NCI-H1105 treated with DMSO at 0.1 percent for 48 hours (cell line): ENCODE data around the gene TPD52L1.
"Not testable (repeated sequence)": the region's sequence is repeated elsewhere in the genome, so short reads cannot be mapped to it uniquely, and the experiment has no call there.

ENCODE experiments used
- DNase-seq: peaks from one replicate; lab custom pipeline; 2025; lab: John Stamatoyannopoulos, UW

TPD52L1 gene

DNA sequence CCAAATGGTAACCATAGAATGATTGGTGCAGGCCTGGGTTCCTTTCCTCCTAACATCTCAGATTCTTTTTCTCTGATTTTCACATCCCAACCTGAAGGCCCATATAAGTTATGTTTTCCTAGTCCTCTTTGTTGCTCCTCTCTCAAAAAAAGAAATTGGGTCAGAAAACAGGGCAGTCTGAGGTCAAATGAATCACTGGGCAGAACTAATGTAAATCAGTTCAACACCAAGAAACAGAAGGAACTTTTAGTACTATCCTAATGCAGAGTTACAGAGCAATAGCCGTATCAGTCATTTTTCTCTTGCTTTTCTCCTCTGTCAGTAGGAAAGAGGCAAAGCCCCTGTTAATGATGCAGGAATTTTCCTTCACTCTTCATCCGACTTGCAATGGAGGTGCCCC lies 11.0 kb upstream of the TPD52L1 start:
- DNase-seq: no peak

DNA sequence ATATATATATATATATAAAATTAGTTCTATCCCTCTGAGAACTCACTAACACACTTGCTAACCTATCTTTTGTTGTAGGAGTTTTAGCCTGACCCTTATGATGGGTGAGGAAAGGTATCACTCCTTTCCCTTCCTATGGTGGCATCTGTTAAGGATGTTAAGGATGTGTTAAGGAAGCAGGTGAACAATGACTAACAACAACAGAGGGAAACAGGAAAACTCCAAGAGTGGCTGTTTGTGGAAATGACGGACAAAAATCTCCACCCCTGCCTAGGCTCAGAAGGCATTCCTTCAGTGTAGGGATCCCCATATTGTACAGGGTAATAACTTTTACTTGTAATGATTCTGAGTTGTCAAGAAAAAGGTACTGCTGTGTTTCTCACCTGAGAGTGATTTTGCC lies 8.8 kb upstream of the TPD52L1 start:
- no peak for DNase-seq

- DNase-seq: no peak
These were observed 4.1 kb upstream of the TPD52L1 start for GRCh38 chr6:125149256-125150144.

GRCh38 chr6:125151700-125152099 lies 1.9 kb upstream of the TPD52L1 start:
- DNase-seq: no peak

DNA sequence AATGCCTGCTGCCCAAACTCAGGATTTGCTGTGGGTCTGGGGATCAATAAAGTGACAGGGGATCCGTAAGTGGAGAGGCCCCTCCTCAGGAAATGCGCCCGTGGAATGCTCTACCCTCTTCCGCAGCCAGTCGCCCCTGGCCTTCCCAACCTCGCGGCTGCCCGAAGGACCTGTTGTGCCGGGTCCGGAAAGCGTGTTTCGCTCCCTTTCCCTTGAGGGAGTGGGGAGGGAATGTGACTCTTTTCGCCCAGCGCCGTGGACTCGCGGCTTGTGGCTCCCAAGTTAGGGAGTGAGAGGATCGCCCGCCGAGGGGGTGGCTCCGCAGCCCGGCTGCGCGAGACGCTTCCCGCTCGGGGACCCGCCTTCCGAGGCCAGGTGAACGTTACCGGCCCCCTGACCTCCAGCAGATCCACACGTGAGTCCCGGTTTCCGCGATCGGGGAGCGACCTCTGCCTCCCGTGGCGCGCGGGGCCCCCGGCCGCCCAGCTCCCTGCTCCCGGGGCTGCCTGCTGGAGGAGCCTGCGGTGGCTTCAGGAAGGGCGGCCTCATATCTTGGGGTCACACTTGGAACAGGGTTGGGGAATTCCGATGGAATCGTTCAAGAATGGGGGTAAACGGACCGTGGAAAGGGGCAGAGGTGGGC lies 666 bp downstream of the TPD52L1 start:
- no peak for DNase-seq

DNA sequence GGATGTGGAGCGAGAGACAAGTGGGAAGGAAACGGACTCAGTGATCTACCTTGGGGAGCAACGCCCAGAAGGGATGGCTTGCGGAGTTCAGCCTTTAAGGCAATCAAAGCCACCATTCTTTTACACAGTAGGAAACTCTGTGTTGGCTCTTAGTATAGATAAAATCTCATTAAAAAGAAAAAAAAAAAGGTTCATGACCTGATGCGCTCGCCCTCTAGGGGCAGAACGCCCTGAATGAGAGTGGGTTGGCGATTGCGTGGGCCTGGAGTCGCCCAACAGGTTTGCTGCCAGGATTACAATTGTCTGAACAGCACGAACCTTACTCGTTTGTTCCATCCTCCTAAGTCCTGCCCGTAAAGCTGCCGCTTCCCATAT lies 1.2 kb downstream of the TPD52L1 start:
- no peak for DNase-seq

DNA sequence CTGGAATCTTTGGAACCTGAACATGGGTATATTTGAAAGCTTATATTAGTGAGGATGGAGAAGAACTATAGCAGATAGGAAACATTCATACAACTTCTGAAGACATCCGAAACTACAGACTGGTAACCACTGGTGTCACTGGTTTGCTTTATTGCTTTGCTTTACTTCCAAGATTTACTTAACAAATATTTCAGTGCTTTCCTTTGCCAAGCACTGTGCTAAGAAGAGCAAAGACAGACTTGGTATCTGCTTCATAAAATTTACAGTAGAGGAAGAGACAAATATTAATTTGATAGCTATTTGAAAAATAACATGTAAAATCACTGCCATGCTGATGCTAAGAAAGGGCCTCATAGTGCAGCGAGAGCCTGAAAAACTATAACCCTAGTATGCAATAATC lies 1.8 kb downstream of the TPD52L1 start:
- no peak for DNase-seq

- DNase-seq: no peak
These were observed 2.9 kb downstream of the TPD52L1 start for GRCh38 chr6:125156496-125156895.

DNA sequence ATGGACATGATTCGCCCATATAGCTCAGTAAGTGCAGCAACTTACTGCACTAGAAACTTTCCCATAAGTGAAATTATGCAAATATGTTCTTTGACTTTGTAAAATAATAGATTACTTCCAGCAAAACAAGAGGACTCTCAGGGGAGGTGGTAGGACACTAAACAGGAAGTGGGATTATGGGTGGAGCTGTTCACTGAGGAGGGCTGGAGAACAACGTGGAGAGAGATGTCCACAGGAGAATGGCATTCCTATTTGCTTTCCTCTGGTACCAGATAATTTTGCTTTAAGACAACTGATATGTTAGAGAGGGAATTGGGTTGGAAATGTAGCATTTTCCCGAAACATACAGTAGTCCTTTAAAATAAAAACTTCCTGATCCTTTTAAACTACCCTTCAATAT lies 3.7 kb downstream of the TPD52L1 start:
- no peak for DNase-seq

DNA sequence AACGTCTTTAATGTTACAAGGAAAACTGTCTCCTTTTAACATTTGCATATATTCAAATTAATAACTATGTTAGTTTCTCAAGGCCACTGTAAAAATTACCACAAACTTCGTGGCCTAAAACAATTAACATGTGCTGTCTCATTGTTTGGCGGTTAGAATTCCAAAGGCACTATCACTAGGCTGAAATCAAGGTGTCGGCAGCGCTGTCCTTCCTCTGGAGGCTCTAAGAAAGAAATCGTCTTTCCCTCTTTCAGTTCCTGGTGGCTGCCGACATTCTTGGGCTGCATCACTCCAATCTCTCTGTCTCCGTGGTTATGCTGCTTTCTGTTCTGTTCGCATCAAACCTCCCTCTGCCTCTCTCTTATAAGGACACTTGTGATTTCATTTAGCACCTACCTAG lies 4.2 kb downstream of the TPD52L1 start:
- DNase-seq: no peak

DNA sequence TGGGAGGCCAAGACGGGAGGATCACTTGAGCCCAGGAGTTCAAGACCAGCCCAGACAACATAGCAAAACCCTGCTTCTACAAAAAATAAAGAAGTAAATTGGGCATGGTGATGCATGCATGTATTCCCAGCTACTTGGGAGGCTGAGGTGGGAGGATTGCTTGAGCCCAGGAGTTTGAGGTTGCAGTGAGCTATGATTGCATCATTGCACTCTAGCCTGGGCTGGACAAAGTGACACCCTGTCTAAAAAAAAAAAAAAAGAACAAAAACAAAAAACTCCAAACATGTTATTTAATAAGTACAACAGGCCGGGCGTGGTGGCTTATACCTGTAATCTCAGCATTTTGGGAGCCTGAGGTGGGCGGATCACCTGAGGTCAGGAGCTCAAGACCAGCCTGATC lies 9.8 kb downstream of the TPD52L1 start:
- DNase-seq: not testable (repeated sequence)

DNA sequence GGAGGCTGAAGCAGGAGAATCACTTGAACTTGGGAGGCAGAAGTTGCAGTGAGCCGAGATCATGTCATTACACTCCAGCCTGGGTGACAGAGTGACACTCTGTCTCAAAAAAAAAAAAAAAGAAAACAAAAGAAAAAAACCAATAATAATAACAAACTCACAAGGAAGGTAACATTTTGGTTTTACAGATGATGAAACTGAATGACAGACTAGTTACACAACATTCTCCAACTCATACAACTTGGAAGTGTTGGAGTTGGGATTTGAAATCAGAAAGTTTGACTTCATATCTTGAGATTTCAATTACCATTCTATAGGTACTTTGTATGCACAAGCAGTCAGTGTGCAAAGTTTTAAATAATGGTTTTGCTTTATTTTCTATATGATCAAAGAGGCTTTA lies 10.2 kb downstream of the TPD52L1 start:
- DNase-seq: no peak

DNA sequence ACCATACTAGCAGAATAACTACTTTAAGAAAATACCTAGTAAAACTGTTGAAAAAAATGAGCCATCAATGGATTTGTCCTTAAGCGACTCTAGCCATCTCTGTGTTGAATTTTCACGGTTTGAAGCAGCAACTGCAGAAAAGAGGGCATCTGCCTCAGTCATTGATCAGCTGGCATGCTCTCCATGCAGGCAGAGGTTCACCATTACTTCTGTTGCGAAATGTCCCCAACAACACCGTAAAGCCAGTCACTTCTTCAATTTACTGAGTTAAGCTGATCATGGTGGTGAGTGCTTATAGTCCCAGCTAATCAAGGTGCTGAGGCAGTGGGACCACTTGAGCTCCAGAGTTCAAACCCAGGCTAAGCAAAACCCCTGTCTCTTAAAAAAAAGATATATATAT lies 11.1 kb downstream of the TPD52L1 start:
- no peak for DNase-seq

DNA sequence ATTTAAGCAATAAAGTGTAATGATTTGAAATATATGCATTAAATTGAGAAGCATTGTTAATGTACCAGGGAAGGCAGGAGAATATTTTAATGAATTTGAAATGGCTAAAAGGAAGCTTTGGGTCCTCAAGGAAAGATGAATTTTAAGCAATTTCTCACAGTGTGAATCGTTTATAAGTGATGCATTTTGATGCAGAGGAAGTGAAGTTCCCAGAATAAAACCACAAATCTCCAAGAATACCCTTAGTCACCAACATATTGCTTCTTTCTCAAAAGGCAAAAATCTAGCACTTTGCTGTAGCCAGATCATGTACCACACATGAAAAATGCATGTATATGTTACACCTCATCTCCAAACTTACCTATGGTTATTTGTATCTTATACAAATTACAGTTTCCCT lies 11.7 kb downstream of the TPD52L1 start:
- DNase-seq: no peak

DNA sequence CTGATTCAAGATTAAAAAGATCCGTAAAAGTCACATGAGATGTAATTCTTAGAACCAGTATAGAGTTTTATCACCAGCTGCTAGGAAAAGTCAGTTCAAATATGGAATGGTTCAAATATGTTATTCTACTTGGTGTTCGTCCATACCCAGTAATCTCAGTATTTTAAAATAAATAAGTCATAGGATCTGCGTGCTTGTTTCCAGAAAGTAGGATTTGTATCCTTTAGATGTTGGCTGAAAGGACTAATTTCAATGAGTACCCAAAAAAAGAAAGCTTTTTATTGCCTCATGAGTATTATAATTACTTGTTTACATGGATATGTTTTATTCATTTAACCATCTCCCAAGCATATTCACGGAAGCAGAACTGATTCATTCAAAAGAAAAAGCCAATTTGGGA lies 12.2 kb downstream of the TPD52L1 start:
- no peak for DNase-seq

- no peak for DNase-seq
These were observed 13.1 kb downstream of the TPD52L1 start for GRCh38 chr6:125166711-125167110.

GRCh38 chr6:125167579-125167978 lies 14.0 kb downstream of the TPD52L1 start:
- no peak for DNase-seq

DNA sequence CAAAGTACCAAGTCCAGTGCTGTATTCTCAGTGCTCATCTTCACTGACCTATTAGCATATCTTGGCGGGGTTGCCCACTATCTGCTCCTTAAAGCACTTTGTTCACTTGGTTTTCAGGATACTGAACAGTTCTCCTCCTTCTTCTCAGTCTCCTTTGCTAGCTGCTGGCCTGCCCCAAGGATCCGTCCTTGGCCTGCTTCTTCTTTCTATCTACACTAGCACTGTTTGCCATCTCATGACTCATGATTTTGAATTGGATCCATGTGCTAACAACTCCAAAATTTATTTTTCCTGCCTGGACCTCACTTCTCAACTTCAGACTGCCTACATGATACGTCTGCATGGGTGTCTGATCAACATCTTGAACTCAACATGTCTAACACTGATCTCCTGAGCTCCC lies 15.5 kb downstream of the TPD52L1 start:
- no peak for DNase-seq

GRCh38 chr6:125169522-125169921 lies 15.9 kb downstream of the TPD52L1 start:
- no peak for DNase-seq

- no peak for DNase-seq
These were observed 16.8 kb downstream of the TPD52L1 start for GRCh38 chr6:125170376-125170775.

DNA sequence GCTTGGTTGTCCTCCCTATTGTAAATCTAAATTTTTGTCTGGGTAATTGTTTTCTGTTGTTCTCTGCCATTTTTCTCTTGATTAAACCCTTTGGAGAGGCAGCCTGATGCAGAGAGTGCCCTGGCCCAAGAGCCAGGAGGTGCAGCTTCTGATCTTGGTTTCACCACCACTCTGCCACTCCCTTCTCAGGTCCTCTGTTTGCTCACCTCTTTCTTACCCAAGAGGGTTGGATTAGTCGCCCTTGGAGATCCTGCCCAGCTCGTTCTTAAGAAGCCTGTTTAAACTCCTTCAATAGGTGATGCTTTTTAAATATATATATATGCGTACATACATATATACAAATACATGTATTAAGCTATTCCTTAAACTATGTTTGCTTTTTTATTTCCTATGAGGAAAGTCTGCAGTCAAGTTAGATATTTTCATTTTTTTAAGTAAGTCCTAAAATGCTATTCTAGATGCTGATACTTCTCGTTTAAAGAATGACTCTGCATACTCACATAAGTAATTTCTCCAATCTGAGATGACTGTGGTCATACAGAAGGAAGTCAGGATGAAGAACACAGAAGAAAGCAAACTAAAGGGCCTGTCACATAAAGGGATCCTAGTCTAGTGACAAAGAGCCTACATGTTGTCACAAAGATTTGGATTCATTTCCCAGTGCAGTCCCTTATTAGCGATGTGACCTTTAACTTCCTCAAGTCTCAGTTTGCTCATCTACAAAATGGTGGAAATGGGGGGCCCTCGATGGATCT lies 19.9 kb downstream of the TPD52L1 start:
- DNase-seq: no peak

- no peak for DNase-seq
These were observed 21.1 kb downstream of the TPD52L1 start for GRCh38 chr6:125174626-125175025.

- no peak for DNase-seq
These were observed 22.0 kb downstream of the TPD52L1 start for GRCh38 chr6:125175466-125176048.
